ENCODE measurements around the gene LDLR.

LDLR gene

DNA sequence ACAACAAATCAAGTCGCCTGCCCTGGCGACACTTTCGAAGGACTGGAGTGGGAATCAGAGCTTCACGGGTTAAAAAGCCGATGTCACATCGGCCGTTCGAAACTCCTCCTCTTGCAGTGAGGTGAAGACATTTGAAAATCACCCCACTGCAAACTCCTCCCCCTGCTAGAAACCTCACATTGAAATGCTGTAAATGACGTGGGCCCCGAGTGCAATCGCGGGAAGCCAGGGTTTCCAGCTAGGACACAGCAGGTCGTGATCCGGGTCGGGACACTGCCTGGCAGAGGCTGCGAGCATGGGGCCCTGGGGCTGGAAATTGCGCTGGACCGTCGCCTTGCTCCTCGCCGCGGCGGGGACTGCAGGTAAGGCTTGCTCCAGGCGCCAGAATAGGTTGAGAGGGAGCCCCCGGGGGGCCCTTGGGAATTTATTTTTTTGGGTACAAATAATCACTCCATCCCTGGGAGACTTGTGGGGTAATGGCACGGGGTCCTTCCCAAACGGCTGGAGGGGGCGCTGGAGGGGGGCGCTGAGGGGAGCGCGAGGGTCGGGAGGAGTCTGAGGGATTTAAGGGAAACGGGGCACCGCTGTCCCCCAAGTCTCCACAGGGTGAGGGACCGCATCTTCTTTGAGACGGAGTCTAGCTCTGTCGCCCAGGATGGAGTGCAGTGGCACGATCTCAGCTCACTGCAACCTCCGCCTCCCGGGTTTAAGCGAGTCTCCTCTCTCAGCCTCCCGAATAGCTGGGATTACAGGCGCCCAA is at the start of gene LDLR:
LDLR (plus strand) TSS at position 210 of the 760 bp plus-strand sequence; CDS start at position 296, 86 bp downstream.
- peak; percentile 42 to 43 for DNase-seq (ENCODE audit: low read depth in 1 of 2, low spot score in 1 of 2)

DNA sequence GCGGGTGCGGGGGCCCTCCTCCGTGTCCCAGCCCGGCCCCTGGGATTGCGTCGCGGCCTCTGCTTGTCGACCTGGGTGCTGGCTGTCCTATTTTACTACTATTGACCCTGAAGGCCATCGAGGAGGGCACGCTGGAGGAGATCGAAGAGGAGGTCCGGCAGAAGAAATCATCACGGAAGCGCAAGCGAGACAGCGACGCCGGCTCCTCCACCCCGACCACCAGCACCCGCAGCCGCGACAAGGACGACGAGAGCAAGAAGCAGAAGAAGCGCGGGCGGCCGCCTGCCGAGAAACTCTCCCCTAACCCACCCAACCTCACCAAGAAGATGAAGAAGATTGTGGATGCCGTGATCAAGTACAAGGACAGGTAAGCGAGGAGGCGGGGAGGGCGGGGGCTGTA is 48.1 kb upstream of the LDLR start:
- DNase-seq (ENCODE audit: low read depth in 1 of 2, low spot score in 1 of 2): no peak

DNA sequence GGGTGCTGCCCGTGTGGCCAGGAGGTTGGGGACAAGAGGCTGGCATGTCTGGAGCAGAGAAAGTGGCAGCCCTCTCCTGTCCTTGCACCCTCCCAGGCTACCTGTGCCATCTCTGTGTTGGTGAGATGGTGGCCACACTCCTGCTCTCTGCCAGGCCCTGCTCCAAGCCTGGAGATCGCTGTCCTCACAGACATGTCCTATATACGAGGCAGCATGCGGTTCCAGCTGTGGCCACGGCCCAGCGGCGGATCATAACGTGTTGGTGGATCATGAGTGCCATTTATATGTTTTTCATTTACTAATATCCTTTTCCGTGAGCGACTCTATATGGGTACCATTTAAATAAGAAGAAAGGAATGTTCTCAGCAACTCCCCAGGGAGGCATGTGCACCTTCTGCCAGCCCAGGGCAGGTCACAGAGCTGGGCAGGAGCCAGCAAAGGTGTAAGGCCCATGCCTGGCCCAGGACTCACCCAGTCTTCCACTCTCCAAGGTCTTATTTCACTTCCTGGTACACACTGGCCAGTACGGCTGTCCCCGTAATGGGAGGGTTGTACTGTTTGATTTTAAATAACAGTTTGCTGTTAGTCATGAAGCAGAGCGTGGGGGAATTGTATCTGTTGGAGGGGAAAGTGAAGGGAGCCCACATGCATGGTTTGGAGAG is 47.2 kb upstream of the LDLR start:
- DNase-seq (ENCODE audit: low read depth in 1 of 2, low spot score in 1 of 2): no peak

DNA sequence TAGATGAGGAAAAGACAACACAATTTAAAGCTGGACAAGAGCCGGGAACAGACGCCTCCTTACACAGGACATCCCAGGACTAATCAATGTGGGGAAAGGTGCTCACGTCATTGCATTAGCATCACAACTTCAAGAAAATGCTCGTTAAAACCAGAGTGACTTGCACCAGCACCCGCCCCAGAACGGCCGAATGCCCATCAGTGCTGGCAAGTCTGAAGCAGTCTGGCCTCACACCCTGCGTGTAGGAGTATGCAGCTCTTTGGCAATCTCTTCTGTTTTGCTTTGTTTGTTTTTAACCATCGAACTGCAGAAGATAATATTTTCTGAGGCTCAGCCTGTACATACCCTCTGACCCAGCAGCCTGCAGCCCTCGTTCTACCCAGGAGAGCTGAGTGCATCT is 44.8 kb upstream of the LDLR start:
- no peak for DNase-seq (ENCODE audit: low read depth in 1 of 2, low spot score in 1 of 2)

DNA sequence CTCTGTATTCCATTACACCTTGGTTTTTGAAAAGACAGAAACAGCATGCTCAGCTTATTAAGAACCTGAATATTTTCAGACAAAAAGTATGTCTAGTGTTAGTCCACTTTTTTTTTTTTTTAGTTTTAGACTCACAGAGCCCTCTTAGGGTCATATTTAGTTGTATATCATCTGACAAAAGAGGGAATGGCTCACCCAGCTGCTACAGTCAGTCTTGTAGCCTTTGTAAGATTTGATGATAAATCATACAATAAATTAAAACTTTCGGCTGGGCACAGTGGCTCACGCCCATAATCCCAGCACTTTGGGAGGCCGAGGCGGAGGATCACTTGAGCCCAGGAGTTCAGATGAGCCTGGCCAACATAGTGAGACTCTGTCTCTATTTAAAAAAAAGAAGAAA is 43.7 kb upstream of the LDLR start:
- no peak for DNase-seq (ENCODE audit: low read depth in 1 of 2, low spot score in 1 of 2)

DNA sequence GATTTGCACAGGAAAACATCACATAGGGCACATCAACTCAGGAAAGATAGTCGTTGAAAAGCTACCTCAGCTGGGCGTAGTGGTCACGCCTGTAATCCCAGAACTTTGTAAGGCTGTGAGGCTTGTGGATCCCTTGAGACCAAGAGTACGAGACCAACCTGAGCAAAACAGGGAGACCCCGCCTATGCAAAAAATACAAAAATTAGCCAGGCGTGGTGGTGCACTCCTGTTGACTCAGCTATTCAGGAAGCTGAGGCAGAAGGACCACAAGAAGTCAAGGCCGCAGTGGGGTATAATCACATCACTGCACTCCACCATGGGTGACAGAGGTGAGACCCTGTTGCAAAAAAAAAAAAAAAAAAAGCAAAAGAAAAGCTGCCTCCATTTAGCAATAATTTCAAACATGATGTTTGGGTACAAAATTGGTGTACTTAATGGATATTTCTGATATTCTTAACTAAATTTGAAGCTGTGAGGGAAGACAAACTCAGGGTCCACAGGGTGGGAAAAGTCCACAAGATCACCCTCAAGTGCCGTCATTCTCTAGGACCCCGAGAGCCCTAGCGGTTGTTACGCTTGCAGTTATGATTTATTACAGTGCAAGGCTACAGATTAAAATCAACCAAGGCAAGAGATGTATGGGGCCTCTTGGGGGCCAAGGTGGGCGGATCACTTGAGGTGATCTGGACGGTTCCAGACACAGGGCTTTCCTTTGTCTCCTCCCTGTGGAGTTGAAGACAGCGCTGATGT is 42.5 kb upstream of the LDLR start:
- DNase-seq (ENCODE audit: low read depth in 1 of 2, low spot score in 1 of 2): no peak

DNA sequence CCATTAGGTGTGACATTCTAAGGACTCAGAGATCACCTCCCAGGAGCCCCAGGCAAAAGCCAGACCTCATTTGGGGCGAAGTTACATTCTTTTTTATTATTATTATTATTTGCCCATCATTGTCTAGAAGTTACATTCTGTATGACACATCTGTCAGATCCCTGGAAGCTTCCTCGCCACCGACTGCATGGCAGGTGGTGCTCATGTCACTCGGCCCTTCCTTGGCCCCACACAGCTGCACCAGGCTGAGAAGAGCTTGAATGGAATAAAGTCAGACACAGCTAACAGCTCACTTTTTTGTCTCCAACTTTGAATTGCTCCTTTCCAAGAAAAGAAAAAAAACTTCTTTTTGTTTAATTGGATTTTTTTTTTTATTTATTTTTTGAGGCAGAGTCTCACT is 41.4 kb upstream of the LDLR start:
- DNase-seq (ENCODE audit: low read depth in 1 of 2, low spot score in 1 of 2): no peak

DNA sequence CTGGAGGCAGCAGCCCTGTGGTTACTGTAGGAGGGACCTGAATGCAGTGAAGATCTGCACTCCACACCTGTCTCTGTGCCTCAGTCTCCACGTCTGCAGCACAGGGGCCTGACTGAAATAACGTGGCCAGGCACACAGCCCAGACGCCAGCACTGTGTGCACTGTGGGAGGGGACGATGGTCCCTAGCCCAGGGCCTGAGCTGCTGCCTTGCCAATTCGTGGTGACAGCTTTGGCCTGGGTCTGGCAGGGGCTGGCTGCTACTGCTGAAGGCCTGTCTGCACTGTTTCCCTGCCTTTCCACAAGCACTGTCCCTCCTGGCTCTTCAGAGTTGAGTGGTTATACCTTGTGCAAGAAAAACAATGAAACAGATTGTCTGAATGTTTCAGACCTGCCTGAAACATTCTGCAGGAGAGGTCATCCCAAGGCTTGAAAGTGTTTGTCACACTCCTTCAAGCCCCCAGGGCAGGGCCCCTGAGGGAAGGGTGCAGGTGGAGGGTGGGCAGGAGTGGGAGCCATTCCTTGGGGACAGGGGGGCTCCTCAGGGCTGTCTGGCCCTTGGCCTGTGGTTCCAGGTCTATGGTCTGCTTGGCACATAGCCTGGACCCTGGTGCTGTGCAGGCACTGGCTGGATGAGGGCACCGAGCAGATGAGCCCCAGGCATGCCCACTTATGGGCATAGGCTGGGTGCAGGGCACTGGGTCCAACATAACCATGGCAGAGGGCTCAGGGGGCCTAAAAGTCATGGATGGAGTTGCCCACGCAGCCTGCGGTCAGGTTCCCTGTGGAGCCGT is 38.7 kb upstream of the LDLR start:
- DNase-seq (ENCODE audit: low read depth in 1 of 2, low spot score in 1 of 2): no peak

DNA sequence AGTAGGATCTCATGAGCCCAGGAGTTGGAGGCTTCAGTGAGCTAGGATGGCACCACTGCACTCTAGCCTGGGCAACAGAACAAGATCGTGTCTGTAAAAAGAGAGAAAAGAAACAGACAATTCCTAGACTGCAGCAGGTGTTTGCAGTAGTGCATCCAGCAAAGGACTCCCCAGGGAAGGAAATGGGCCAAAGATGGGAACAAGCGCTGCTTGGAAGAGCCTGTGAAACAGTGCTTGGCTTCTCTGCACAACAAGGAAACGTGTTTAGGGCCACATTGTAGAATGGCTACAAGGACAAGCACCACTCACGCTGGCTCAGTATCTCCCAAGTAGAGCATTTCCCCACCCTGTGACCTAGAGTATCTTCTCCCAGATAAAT is 35.5 kb upstream of the LDLR start:
- DNase-seq (ENCODE audit: low read depth in 1 of 2, low spot score in 1 of 2): no peak

DNA sequence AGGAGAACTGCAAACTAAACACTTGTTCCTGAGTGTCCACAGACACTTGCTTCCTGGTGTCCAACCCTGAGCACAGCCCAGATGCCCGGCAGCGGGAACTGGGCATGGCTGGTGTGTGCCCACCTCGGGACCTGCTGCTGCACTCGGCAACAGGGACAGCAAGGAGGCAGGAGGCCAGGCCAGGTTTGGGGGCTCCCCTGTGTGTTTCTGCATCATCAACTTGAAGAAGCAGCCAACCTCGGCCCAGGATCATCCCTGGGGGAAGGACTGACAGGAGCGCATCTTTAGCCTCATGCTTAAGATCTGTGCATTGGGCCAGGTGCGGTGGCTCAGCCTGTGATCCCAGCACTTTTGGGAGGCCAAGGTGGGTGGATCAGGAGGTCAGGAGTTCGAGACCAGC is 35.1 kb upstream of the LDLR start:
- no peak for DNase-seq (ENCODE audit: low read depth in 1 of 2, low spot score in 1 of 2)

DNA sequence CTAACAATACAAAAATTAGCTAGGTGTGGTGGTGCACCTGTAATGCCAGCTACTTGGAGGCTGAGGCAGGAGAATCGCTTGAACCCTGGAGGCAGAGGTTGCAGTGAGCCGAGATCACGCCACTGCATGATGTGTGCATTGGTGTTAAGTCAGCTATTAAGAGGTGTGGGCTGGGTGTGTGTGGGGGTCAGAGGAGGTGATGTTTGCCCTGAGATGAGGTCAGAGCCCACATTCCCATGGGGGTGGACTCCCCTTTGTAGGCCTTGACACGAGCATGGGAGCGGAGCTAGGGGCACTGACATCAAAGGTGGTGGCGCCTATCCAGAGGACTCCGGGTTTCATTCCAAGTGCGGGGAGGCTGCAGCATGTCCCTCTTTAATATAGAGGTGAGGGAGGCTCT is 34.6 kb upstream of the LDLR start:
- no peak for DNase-seq (ENCODE audit: low read depth in 1 of 2, low spot score in 1 of 2)

DNA sequence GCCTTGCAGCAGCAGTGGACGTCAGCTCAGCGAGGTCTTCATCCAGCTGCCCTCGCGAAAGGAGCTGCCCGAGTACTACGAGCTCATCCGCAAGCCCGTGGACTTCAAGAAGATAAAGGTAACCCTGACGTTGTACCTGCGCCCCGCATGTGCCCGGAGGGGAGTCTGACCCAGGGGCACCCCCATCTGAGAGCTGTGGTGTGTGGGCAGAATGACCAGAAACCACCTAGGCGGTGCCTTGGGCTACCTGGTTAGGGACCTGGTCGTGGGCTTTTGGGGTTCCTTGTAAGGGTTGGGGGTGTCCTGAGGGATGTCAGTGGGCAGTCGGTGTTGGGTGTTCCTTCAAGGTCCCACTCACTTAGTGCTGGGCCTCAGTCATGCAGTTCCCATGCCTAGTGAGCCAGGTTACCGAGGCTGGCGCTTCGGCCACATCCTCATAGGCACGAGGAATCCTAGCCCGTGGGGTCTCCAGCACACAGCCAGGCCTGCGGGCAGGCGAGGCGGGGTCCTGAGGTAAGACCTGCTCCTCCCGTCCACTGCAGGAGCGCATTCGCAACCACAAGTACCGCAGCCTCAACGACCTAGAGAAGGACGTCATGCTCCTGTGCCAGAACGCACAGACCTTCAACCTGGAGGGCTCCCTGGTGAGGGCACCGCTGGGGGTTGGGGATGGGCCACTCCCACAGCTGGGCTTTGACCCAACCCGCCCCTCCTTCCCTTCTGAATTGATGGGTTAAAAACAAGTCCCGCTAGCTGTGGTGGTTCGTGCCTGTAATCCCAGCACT is 30.8 kb upstream of the LDLR start:
- no peak for DNase-seq (ENCODE audit: low read depth in 1 of 2, low spot score in 1 of 2)

DNA sequence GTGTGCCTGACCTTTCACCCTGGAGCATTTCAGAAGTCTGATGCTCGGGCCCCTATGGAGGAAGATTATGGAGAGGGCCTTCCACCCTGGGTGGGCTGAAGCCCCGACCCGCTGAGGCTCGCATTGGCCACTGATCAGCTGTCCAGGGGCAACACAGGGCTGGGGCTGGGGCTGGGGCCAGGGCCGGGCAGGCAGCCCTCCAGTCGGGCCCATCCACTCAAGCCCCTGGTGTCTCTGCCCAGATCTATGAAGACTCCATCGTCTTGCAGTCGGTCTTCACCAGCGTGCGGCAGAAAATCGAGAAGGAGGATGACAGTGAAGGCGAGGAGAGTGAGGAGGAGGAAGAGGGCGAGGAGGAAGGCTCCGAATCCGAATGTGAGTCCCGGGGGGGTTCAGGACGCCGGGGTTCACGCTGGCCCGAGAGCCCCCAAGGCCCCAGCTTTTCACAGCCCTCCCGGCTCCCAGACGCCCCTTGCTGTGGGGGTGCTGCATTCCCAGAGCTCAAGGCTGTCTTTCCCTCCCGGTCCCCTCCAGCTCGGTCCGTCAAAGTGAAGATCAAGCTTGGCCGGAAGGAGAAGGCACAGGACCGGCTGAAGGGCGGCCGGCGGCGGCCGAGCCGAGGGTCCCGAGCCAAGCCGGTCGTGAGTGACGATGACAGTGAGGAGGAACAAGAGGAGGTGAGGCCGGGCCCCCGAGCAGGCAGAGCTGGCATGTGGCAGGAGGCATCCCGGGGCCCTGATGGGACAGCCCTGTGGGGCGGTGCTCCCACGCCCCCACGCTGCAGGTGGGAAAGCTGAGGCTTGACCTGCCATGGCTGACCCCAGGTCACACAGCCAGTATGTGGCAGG is 29.5 kb upstream of the LDLR start:
- no peak for DNase-seq (ENCODE audit: low read depth in 1 of 2, low spot score in 1 of 2)

DNA sequence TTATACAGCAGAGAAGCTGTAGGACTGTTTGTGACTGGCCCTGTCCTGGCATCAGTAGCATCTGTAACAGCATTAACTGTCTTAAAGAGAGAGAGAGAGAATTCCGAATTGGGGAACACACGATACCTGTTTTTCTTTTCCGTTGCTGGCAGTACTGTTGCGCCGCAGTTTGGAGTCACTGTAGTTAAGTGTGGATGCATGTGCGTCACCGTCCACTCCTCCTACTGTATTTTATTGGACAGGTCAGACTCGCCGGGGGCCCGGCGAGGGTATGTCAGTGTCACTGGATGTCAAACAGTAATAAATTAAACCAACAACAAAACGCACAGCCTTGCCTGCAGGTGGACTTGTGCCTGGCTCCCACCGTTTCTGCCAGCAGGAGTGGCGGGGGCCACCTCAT is 27.3 kb upstream of the LDLR start:
- no peak for DNase-seq (ENCODE audit: low read depth in 1 of 2, low spot score in 1 of 2)

DNA sequence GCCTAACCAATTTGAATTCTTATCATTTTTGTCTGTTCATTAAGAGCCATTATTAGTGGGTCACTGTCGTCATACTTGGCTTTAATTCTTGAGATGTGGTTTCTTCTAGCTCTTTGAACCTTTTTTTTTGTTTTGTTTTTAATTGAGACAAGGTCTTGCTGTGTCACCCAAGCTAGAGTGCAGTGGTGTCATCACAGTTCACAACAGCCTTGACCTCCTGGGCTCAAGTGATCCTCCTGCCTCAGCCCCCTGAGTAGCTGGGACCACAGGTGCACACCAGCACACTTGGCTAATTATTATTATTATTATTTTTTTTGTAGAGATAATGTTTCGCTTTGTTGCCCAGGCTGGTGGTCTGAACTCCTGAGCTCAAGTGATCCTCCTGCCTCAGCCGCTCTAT is 25.8 kb upstream of the LDLR start:
- DNase-seq (ENCODE audit: low read depth in 1 of 2, low spot score in 1 of 2): no peak

DNA sequence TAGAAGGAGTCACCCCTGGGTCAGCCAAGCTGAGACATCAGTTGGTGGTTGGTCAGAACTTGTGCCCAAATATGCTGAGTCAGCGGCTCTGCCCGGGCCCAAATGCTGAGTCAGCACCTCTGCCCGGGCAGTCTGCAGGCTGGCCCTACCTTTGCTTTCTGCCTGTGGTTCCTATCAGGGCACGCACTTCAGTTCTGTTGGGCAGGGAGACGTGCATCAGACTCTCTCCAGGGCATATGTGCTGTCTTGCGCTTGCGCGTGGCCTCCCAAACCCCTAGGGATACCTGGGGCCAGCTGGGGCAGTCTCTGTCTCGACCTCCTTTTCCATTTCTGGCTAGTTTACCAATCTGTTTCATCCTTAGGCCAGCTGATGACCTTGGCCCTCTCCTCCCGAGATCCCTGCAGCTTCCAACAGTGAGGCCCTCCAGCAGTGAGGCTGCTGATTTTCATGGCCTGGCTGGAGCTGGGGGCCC is 24.4 kb upstream of the LDLR start:
- DNase-seq (ENCODE audit: low read depth in 1 of 2, low spot score in 1 of 2): no peak

DNA sequence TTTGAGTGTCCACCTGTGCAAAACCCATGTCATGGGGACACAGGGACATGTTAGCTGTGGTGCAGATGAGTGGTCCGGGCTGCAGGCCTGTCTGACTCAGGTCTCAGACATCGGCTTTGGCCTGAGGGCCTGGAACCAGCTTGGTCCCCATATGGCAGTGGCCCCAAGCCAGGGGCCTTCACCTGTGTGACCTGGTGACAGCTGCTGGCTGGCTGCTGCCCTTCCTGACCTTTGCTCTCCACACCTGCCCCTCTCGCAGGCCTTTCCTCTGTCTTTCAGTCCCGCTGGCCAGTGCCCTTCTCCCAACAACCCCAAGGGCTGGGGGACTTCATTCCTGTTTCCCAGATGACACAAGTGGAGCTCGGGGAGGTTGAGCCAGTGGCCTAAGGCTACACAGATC is 22.9 kb upstream of the LDLR start:
- no peak for DNase-seq (ENCODE audit: low read depth in 1 of 2, low spot score in 1 of 2)

DNA sequence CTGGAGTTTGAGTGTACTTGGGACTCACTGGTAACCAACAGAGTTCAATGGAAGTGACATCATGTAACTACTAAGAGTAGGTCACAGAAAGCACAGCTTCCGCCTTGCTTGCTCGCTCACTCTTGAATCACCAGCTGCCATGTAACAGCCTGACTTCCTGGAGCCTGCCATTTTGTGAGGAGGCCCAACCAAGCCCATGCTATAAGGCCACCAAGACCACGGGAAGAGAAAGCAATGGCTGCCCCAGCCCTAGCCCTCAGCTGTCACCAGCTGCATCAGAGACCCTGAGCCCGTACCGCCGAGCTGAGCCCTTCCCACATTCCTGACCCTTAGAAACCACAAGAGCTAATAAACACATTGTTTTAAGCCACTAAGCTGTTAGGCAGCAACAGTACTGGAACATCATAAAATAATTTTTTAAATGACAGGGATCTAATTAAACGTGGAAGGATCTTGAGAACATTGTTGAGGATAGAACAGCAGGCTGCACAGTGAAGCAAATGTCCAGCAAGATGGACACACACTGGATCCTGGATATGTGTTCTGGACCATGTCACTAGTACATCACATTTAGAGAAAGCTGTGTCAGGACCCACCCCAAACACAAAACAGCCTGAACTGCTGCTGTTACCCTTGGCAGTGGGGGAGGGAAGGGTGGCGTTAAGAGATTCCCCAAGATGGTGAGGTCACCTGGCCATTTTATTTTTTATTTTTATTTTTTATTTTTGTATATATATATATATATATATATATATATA is 21.7 kb upstream of the LDLR start:
- DNase-seq (ENCODE audit: low read depth in 1 of 2, low spot score in 1 of 2): no peak

DNA sequence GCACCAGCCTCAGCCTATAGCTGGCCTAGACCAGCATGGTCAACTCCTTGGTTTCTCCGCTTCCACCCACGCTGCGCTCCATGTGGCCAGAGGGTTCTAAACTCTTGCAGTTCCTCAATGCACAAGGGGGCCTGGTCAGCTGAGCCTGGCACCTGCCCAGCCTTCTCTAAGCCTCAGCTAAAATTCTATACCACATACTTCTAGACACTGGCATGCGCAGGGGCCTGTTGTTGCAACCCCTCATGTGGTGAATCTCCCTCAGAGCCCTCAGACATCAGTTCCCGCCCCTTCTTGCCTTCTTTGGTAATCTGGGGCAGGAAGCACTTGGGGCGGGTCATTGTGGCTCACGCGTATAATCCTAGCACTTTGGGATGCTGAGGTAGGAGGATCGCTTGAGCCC is 19.7 kb upstream of the LDLR start:
- no peak for DNase-seq (ENCODE audit: low read depth in 1 of 2, low spot score in 1 of 2)

All from stimulated activated CD4-positive, alpha-beta T cell treated with anti-CD3 and anti-CD28 coated beads, Interleukin-15, amount 100 ng/mL, for 1 hour (primary cell).